Heart right ventricle (tissue), 16 donors: ENCODE measurements around the gene WDR45. TPM values are rescaled to one million over a fixed set of nuclear protein-coding genes. Genes with fewer than 3 reads are reported as not detected.

Experiments
- ATAC-seq, 8 donors: fragments of 200-7000 bp; cut with Tn5 transposase; one replicate each; pipeline ENCODE4 v1.9.1; 2020; ENCODE audit warnings: mild to moderate bottlenecking in 8 of 8, moderate library complexity in 8 of 8, moderate number of reproducible peaks in 1 of 8
- DNase-seq, 2 donors: peaks; one replicate each; pipeline ENCODE4 v3.0.0-alpha.2; 2020
- H3K27ac ChIP-seq, 10 donors: fragments of 200-600 bp; sonication (generic) in 2 of 10; one replicate each; pipeline versions ENCODE4 v1.5.0 to v1.8.0; 2020 to 2022; ENCODE audit warnings: mild to moderate bottlenecking in 3 of 10
- H3K27me3 ChIP-seq, 7 donors: fragments of 200-600 bp; one replicate each; pipeline ENCODE4 v1.8.0; 2021 to 2022; ENCODE audit warnings: mild to moderate bottlenecking in 2 of 7
- H3K36me3 ChIP-seq, 9 donors: fragments of 200-600 bp; sonication (generic) in 1 of 9; one replicate each; pipeline versions ENCODE4 v1.5.0 to v1.8.0; 2020 to 2022; ENCODE audit warnings: mild to moderate bottlenecking in 2 of 9
- H3K4me1 ChIP-seq, 9 donors: fragments of 200-600 bp; sonication (generic) in 1 of 9; one replicate each; pipeline versions ENCODE4 v1.5.0 to v1.8.0; 2020 to 2022; ENCODE audit warnings: mild to moderate bottlenecking in 4 of 9
- H3K4me3 ChIP-seq, 10 donors: fragments of 200-600 bp; sonication (generic) in 2 of 10; one replicate each; pipeline versions ENCODE4 v1.5.0 to v1.8.0; 2020 to 2022; ENCODE audit warnings: mild to moderate bottlenecking in 7 of 10, moderate library complexity in 2 of 10
- H3K9me3 ChIP-seq, 11 donors: fragments of 200-600 bp in 10 of 11; sonication (generic) in 2 of 11; one replicate each; pipeline versions ENCODE4 v1.5.0 to v1.8.0; 2013 to 2022; ENCODE audit warnings: mild to moderate bottlenecking in 2 of 11, control low read depth in 1 of 11, moderate library complexity in 1 of 11
- CTCF ChIP-seq, 9 donors: fragments of 200-600 bp; sonication (generic) in 2 of 9; IDR thresholded peaks; one replicate each; pipeline versions ENCODE4 v1.5.0 to v1.8.0; 2021 to 2022; ENCODE audit warnings: antibody characterized with exemption in 9 of 9, mild to moderate bottlenecking in 5 of 9, moderate library complexity in 1 of 9
- WGBS, 2 donors: extraction: QIAGEN DNeasy Blood & Tissue Kit; methylation state at CpG; one replicate each; pipeline ENCODE4 v1.1.7; 2013; ENCODE audit warnings: inconsistent platforms in 1 of 2; 5-methylcytosine and 5-hydroxymethylcytosine counted together
- intact Hi-C, 10 donors: fragments of 100-400 bp; cut with DNase I; formaldehyde crosslinking; loops; one replicate each; pipeline versions ENCODE4 v1.11.1 to v1.14.2; 2022
- polyA plus RNA-seq, 2 donors: library from polyadenylated mRNA; stranded (reverse); fragments of 200-250 nt; gene quantifications; one replicate each; pipeline ENCODE4 v1.2.3, GENCODE V29; 2013
- total RNA-seq, 10 donors: library from RNA; stranded (reverse); fragmentation: NEBNext Ultra II Directional in 3 of 10; extraction: Animal tissue kit (Norgen Biotek cat#: 25700) in 3 of 10; gene quantifications; one replicate each; pipeline versions ENCODE4 v1.2.1 to v1.2.4, GENCODE V29; 2021 to 2023
- donor health status: Arrhythmogenic right ventricular cardiomyopathy.
- donor health status: ischemic (EF 13 %, LVEDD 7.1; RV severe dilation, severe dysfunction).
- donor health status: healthy with polysubstance abuse.
- donor health status: DM: no; HTN: yes; CAD: no.
- donor health status: DM: no; HTN: no; CAD: no.
- donor health status: ischemic (EF 25% LVEDD 6.9; RV normal size, moderate dysfunction).
- donor health status: ischemic (EF 25% LVEDD 5.7; RV mildly dilated, moderate dysfunction).
- donor health status: healthy.
- donor health status: DM: yes; HTN: yes; CAD: no.
- donor health status: Ischemic cardiomyopathy.
- donor health status: ischemic (EF 35%, LVEDD 5.7; RV mildly dilated, moderate dysfunction).
- donor health status: nonischemic (EF 11% LVEDD 7.7; RV severe dilation, severe dysfunction).
- donor health status: DM: yes; HTN: yes; CAD: no.
- donor health status: PGD.
- donor health status: ischemic (EF 29% LVEDD 5.4; RV normal size, mild dysfunction).
- donor health status: nonischemic (EF 23%, LVEDD 6.1; RV moderate dilation, normal function).

The WDR45 gene
- total and polyA plus RNA-seq, 12 donors = 45.7 to 107 (median 62.2) TPM

DNA sequence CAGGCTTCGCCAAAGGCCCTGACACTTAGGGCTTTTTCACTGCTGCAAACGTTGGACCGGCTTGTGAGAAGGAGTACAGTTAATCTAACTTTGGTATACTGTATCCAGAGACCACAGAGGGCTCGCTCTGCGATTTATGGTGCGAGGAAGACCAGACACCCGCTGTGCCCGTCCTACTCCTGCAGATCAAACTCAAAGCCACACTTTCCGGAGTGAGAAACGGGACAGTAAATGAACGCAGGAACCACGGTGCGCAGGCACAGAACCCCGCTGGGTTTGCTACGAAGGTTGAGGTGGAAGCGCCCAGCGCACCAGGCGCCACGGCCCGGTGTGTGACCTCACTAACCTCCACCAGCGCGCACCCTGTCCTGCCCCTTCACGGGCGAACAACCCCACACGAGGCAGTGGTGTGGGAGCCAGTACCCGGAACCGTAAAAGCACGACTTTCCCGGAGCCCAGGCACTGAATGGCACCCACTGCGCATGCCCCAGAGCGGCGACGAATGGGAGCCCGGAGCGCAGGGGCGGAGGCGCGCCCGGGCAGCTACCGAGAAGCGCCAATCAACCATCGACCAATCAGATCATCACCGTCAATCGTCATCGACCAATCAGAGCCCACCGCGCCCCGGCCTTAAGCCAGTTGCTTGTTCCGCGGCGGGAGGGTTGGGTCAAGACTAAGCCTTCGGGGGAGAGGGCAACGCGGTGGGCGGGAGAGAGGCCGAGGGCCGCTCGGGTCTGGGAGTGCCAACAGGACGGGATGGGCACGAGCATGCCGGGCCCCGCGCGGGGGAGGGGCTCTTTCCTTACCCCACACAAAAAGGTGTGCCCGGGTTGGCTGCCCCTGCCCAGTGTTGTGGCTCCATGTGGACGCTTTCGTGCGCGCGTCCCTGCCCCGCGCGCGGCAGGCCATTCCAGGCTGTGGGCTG is 21.3 kb upstream of the WDR45 start:
- Histone ChIP-seq H3K9me3 (no peaks in the 10 kb centered on the region), H3K4me3 (peak overlapping the region; percentile 14 to 72 (median 61)), H3K4me1 (peaks cover 0 to 8% (median 0%) of the 10 kb centered on the region in 9 donors), H3K36me3 (peaks cover 0 to 3% (median 0%) of the 10 kb centered on the region in 9 donors), H3K27ac (peak overlapping the region in 9 of 10 donors; percentile 57 to 85 (median 76)), H3K27me3 (no peaks in the 10 kb centered on the region)
- ATAC-seq (peak; percentile 96 to 99 (median 98)), DNase-seq (peak; percentile 90 to 91)
- intact Hi-C loops = loop anchor here in 2 of 10 donors (2.0 to 10.0 kb wide), 2 partner anchors 20 to 56 kb away; partner anchors contain the start of gene TFE3 (in 1 of the 2)
- TF ChIP-seq CTCF (IDR thresholded peaks at IDR 0.05) = no peak
- WGBS, 2 donors = 0 to 1% methylated on average over 46 to 74 of the region's 74 CpGs

GRCh38 chrX:49096419-49096818 is 16.7 kb upstream of the WDR45 start:
- H3K4me3 ChIP-seq = no peak overlapping the region
- H3K36me3 ChIP-seq = no peaks in the 10 kb centered on the region
- 95 to 99% methylated on average over 4 of the region's 4 CpGs for WGBS, 2 donors
- no peaks in the 10 kb centered on the region for H3K9me3 ChIP-seq
- H3K27ac ChIP-seq = no peak overlapping the region
- no peaks in the 10 kb centered on the region for H3K27me3 ChIP-seq
- intact Hi-C loops = no loop called here
- no peak for TF ChIP-seq CTCF (IDR thresholded peaks at IDR 0.05)
- H3K4me1 ChIP-seq = peaks cover 0 to 8% (median 0%) of the 10 kb centered on the region in 9 donors
- DNase-seq (no peak), ATAC-seq (no peak)

- ATAC-seq (no peak), DNase-seq (no peak)
- no peaks in the 10 kb centered on the region for H3K27me3 ChIP-seq
- no peak for TF ChIP-seq CTCF (IDR thresholded peaks at IDR 0.05)
- WGBS, 2 donors = 73 to 74% methylated on average over 4 of the region's 4 CpGs
- no peaks in the 10 kb centered on the region for H3K4me1 ChIP-seq
- H3K36me3 ChIP-seq = no peaks in the 10 kb centered on the region
- intact Hi-C loops = no loop called here
- H3K27ac ChIP-seq = no peak overlapping the region
- no peaks in the 10 kb centered on the region for H3K9me3 ChIP-seq
- H3K4me3 ChIP-seq = no peak overlapping the region
Measured at GRCh38 chrX:49089553-49089952, 9.9 kb upstream of the WDR45 start.

DNA sequence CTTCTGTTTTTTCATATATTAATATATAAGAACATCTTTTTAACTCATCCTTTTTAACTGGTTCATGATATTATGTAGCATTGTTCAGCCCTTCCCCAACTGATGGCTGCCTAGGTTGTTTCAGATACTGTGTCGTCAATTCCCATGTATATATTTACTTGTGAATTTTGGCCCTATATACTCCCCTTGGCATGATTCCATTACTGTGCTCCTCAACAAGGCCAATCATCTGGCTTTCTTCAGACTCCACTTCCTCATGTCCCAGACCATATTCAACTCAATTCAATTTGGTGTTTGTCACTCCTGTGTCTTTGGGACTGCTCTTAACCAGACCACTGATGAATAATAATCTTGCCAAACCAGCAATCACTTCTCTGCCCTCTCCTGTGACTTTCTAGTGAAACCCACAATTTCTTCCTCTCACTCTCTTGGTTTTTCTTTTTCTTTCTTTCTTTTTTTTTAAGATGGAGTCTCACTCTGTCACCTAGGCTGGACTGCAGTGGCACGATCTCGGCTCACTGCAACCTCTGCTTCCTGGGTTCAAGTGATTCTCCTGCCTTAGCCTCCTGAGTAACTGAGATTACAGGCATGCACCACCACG is 2.7 kb upstream of the WDR45 start:
- H3K4me1 ChIP-seq = peaks cover 0 to 12% (median 0%) of the 10 kb centered on the region in 9 donors
- ATAC-seq (no peak), DNase-seq (no peak)
- no peak for TF ChIP-seq CTCF (IDR thresholded peaks at IDR 0.05)
- 67 to 78% methylated on average over 4 of the region's 4 CpGs for WGBS, 2 donors
- no peak overlapping the region for H3K4me3 ChIP-seq
- H3K27me3 ChIP-seq = no peaks in the 10 kb centered on the region
- no peaks in the 10 kb centered on the region for H3K9me3 ChIP-seq
- peaks cover 0 to 6% (median 0%) of the 10 kb centered on the region in 9 donors for H3K36me3 ChIP-seq
- intact Hi-C loops = no loop called here
- no peak overlapping the region for H3K27ac ChIP-seq
